ENCODE measurements around the gene GALK1.
A peak's percentile ranks its signal among the peaks of the same experiment; 100 is the strongest.

Gene GALK1

GRCh38 chr17:75724016-75725003, 40.7 kb downstream of the GALK1 start:
- Mint-ChIP-seq H3K4me3 (no peak overlapping the region), H3K36me3 (ENCODE audit: low read depth) (no peaks in the 10 kb centered on the region), H3K27me3 (ENCODE audit: low read depth, poor library complexity) (peaks cover 49% of the 10 kb centered on the region), H3K27ac (no peak overlapping the region), H3K9me3 (no peaks in the 10 kb centered on the region), H3K4me1 (no peaks in the 10 kb centered on the region)
- no peak for TF ChIP-seq CTCF (IDR thresholded peaks at IDR 0.05)
- no peak for DNase-seq

DNA sequence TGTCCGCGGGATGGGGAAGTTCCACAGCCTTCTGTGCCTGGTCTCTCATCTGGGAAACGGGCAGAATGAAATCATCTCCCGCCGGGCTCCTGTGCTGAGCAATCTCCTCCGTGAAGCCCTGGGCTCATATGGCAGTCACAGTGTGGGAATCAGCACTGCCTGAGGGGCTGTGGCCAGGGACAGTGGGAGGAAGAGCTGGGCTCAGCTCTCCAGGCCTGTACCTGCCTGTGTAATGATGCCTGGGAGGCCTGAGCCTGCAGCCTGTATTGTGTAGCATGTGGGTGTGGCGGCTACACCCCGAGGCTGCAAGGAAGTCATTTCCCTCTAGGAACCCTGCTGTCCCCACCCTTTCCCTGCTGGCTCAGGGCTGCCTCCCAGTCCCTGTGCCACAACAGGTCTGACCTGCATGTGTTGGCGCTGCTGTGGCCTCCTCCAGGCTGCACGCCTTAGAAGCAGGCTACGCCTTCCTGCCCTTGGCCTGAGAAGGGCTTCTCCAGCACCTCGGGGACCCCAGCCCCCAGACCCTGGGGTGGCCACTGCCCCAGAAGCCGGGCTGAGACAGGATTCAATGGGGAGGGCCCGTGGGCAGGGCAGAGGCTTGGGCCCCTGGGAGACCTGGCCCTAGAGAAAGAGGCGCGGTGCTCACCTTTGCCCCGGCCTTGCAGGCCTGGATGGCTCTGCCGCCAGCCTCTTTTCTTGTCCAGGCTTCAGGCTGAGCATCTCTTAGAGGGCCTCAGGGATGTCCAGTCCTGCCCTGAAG, 41.6 kb downstream of the GALK1 start:
- Mint-ChIP-seq H3K4me1 (no peaks in the 10 kb centered on the region), H3K27ac (no peak overlapping the region), H3K27me3 (ENCODE audit: low read depth, poor library complexity) (peaks cover 59% of the 10 kb centered on the region), H3K4me3 (no peak overlapping the region), H3K9me3 (no peaks in the 10 kb centered on the region), H3K36me3 (ENCODE audit: low read depth) (no peaks in the 10 kb centered on the region)
- DNase-seq, result no peak
- no peak for TF ChIP-seq CTCF (IDR thresholded peaks at IDR 0.05)

GRCh38 chr17:75722542-75723095, 42.4 kb downstream of the GALK1 start:
- no peak for DNase-seq
- H3K27ac Mint-ChIP-seq, result no peak overlapping the region
- TF ChIP-seq CTCF (IDR thresholded peaks at IDR 0.05), result no peak
- H3K4me1 Mint-ChIP-seq, result no peaks in the 10 kb centered on the region
- H3K36me3 Mint-ChIP-seq (ENCODE audit: low read depth), result no peaks in the 10 kb centered on the region
- no peaks in the 10 kb centered on the region for H3K9me3 Mint-ChIP-seq
- H3K4me3 Mint-ChIP-seq, result no peak overlapping the region
- H3K27me3 Mint-ChIP-seq (ENCODE audit: low read depth, poor library complexity), result peaks cover 66% of the 10 kb centered on the region

DNA sequence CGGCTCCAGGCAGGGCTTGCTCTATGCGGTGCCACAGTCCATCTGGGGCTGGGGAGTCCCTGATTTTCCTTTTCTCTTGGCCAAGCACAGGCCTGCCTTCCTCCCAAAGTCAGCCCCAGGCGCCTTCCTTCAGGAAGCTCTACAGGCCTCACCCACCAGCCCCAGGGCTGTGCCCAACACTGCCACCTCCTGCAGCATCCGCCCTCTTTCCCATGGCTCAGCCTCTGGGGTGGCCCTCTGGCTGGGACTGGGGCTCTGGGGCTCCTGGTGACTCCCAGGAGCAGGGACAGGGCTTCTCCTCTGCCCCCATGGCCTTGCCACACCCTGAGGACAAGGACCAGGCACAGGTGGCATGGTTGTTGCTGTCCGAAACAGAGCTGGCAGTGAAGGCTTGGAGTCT, 42.9 kb downstream of the GALK1 start:
- Mint-ChIP-seq H3K27ac (no peak overlapping the region), H3K9me3 (no peaks in the 10 kb centered on the region), H3K27me3 (ENCODE audit: low read depth, poor library complexity) (peaks cover 70% of the 10 kb centered on the region), H3K36me3 (ENCODE audit: low read depth) (no peaks in the 10 kb centered on the region), H3K4me3 (peak overlapping the region; percentile 36), H3K4me1 (no peaks in the 10 kb centered on the region)
- no peak for DNase-seq
- TF ChIP-seq CTCF (IDR thresholded peaks at IDR 0.05), result no peak

DNA sequence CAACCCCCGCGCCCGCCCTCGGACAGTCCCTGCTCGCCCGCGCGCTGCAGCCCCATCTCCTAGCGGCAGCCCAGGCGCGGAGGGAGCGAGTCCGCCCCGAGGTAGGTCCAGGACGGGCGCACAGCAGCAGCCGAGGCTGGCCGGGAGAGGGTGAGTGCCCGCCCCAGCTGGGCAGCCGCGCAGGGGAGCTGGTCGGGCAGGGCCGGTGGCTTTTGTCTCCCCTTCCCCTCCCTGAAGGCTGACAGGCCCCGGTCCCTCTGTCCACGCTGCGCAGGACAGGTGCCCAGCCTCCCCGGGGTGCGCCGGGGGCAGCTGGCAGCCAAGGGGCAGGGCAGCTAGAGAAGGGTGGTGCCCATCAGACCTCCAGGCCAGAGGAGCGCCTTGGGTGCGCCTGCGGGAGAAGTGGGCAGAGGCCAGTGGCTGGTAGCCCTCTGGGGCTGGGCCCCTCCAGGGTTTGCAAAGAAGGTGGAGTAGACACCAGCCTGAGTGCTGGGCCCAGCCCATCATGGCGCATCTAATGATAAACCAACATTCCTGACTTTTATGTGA, 43.5 kb downstream of the GALK1 start:
- no peaks in the 10 kb centered on the region for H3K9me3 Mint-ChIP-seq
- H3K36me3 Mint-ChIP-seq (ENCODE audit: low read depth), result no peaks in the 10 kb centered on the region
- no peak overlapping the region for H3K27ac Mint-ChIP-seq
- H3K4me3 Mint-ChIP-seq, result no peak overlapping the region
- H3K27me3 Mint-ChIP-seq (ENCODE audit: low read depth, poor library complexity), result peaks cover 70% of the 10 kb centered on the region
- DNase-seq, result no peak
- H3K4me1 Mint-ChIP-seq, result no peaks in the 10 kb centered on the region
- TF ChIP-seq CTCF (IDR thresholded peaks at IDR 0.05), result no peak
